A673 (cell line): ENCODE measurements around the gene CLEC18B. TPM values are rescaled to one million over a fixed set of nuclear protein-coding genes. Genes with fewer than 3 reads are reported as not detected.

ENCODE experiments used
- BruUV-seq: library from RNA; stranded (reverse); fragments of 400-500 nt; replicated peaks from 2 replicates; lab custom pipeline; 2021; lab: Mats Ljungman, UMichigan
- CTCF ChIA-PET: fragments of 300-600 bp; sonication (Branson Sonifier 250); formaldehyde crosslinking; loops from one replicate; lab custom pipeline; 2022; ENCODE audit warnings: antibody characterized with exemption; lab: Charles Lee
- POLR2A ChIA-PET: fragments of 300-600 bp; sonication (Branson Sonifier 250); formaldehyde crosslinking; loops from one replicate; lab custom pipeline; 2022; ENCODE audit warnings: antibody characterized with exemption; ENCODE audit not compliant: low non-redundant PET; lab: Charles Lee
- DNase-seq: peaks from one replicate; pipeline ENCODE4 v3.0.0-alpha.2; 2015; ENCODE audit warnings: low spot score
- H3K27ac ChIP-seq: fragments of 200-600 bp; sonication (generic); 2 replicates; pipeline ENCODE4 v1.5.1; 2016; ENCODE audit warnings: mixed run types, low read depth, mild to moderate bottlenecking, mixed read lengths, antibody characterized with exemption, low read length; ENCODE audit not compliant: poor library complexity, severe bottlenecking
- H3K27me3 ChIP-seq: fragments of 200-600 bp; sonication (generic); replicated peaks from 2 replicates; pipeline ENCODE4 v1.6.1; 2017; ENCODE audit warnings: mixed run types, low read depth, mild to moderate bottlenecking, mixed read lengths, antibody characterized with exemption, low read length; ENCODE audit not compliant: insufficient read depth, poor library complexity
- H3K36me3 ChIP-seq: fragments of 200-600 bp; sonication (generic); 2 replicates; pipeline ENCODE4 v1.6.1; 2016; ENCODE audit warnings: mixed run types, mild to moderate bottlenecking, mixed read lengths, antibody characterized with exemption, low read length; ENCODE audit not compliant: insufficient read depth, poor library complexity, severe bottlenecking
- H3K4me1 ChIP-seq: fragments of 200-600 bp; sonication (generic); 2 replicates; pipeline ENCODE4 v1.6.1; 2017; ENCODE audit warnings: mixed run types, mild to moderate bottlenecking, mixed read lengths, antibody characterized with exemption, low read length; ENCODE audit not compliant: insufficient read depth, poor library complexity, severe bottlenecking
- H3K4me3 ChIP-seq: fragments of 200-600 bp; sonication (generic); 2 replicates; pipeline ENCODE4 v1.5.1; 2016; ENCODE audit warnings: low read depth, mixed run types, mild to moderate bottlenecking, mixed read lengths, low read length; ENCODE audit not compliant: poor library complexity, severe bottlenecking
- H3K9me3 ChIP-seq: fragments of 200-600 bp; sonication (generic); 2 replicates; pipeline ENCODE4 v1.6.1; 2016; ENCODE audit warnings: mixed run types, low read depth, mild to moderate bottlenecking, mixed read lengths, antibody characterized with exemption, low read length; ENCODE audit not compliant: poor library complexity, severe bottlenecking
- EZH2 ChIP-seq: fragments of 200-600 bp; sonication (generic); IDR thresholded peaks from 2 replicates; pipeline ENCODE4 v1.6.1; 2017; ENCODE audit warnings: borderline replicate concordance, low read depth, mild to moderate bottlenecking, mixed read lengths, antibody characterized with exemption, low read length; ENCODE audit not compliant: poor library complexity, severe bottlenecking
- intact Hi-C: fragments of 100-400 bp; cut with micrococcal nuclease; formaldehyde crosslinking; loops from one replicate; pipeline ENCODE4 v1.10.0; 2022; ENCODE audit not compliant: unreplicated experiment
- total RNA-seq: library from RNA; stranded (reverse); gene quantifications from 2 replicates; pipeline ENCODE4 v1.2.3, GENCODE V29; 2021
- TF ChIP-seq, protein P1 (sequence below): fragments of 300-800, 200-600 bp; sonication (generic); conservative IDR thresholded peaks from 2 replicates; pipeline ENCODE4 v1.5.1; 2017; ENCODE audit warnings: low read depth, mild to moderate bottlenecking, antibody characterized with exemption, low read length, moderate library complexity, mixed read lengths

The CLEC18B gene
- total RNA-seq, 1 experiment from 2014 or later: 37.7 TPM

- TF ChIP-seq, protein P1, sequence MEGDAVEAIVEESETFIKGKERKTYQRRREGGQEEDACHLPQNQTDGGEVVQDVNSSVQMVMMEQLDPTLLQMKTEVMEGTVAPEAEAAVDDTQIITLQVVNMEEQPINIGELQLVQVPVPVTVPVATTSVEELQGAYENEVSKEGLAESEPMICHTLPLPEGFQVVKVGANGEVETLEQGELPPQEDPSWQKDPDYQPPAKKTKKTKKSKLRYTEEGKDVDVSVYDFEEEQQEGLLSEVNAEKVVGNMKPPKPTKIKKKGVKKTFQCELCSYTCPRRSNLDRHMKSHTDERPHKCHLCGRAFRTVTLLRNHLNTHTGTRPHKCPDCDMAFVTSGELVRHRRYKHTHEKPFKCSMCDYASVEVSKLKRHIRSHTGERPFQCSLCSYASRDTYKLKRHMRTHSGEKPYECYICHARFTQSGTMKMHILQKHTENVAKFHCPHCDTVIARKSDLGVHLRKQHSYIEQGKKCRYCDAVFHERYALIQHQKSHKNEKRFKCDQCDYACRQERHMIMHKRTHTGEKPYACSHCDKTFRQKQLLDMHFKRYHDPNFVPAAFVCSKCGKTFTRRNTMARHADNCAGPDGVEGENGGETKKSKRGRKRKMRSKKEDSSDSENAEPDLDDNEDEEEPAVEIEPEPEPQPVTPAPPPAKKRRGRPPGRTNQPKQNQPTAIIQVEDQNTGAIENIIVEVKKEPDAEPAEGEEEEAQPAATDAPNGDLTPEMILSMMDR: no peak
- TF ChIP-seq EZH2: no peak
- no peaks in the 10 kb centered on the region for H3K9me3 ChIP-seq
- peak overlapping the region; percentile 13 for H3K27ac ChIP-seq
- peaks cover 100% of the 10 kb centered on the region for H3K36me3 ChIP-seq
- peaks cover 5% of the 10 kb centered on the region for H3K4me1 ChIP-seq
- H3K27me3 ChIP-seq: no peaks in the 10 kb centered on the region
- no peak for DNase-seq
- BruUV-seq: no TSS peak
- no peak overlapping the region for H3K4me3 ChIP-seq
- intact Hi-C loops: no loop called here
- POLR2A ChIA-PET: interaction anchor here (0.5 kb wide), 1 partner anchor 73 kb away, joined by 3 read pairs; no protein-coding TSS in a partner anchor
- CTCF ChIA-PET: no interaction called here
Measured at GRCh38 chr16:74465851-74466685, 44.8 kb upstream of the CLEC18B start.

- intact Hi-C loops: no loop called here
- Histone ChIP-seq H3K9me3 (no peaks in the 10 kb centered on the region), H3K36me3 (peaks cover 100% of the 10 kb centered on the region), H3K4me3 (no peak overlapping the region), H3K27me3 (no peaks in the 10 kb centered on the region), H3K4me1 (peaks cover 5% of the 10 kb centered on the region), H3K27ac (peak overlapping the region; percentile 13)
- no TSS peak for BruUV-seq
- TF ChIP-seq EZH2: no peak
- TF ChIP-seq, protein P1: no peak
- ChIA-PET POLR2A (no interaction called here), CTCF (no interaction called here)
- DNase-seq: no peak
Measured at GRCh38 chr16:74465281-74465680, 44.0 kb upstream of the CLEC18B start.

DNA sequence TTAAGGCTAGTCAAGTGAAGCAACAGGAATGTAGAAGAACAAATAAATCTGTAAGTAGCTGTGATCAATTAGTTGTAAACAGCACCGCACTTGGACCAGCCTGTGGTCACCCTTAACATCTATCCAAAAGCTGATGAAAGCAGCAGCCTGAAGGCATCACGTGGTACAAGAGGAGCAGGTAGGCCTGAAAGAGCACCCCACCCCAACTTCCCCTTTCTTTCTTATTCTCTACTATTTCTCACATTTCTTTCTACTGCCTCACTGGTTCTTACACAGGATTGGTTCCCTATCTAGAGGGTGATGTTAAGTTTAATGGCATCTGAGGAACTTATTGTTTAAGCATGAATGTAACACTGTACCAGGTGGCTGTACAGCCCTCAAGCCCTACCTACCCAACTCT lies 42.6 kb upstream of the CLEC18B start:
- TF ChIP-seq, protein P1: no peak
- TF ChIP-seq EZH2: no peak
- no TSS peak for BruUV-seq
- no peaks in the 10 kb centered on the region for H3K27me3 ChIP-seq
- POLR2A ChIA-PET: no interaction called here
- intact Hi-C loops: no loop called here
- no peak for DNase-seq
- CTCF ChIA-PET: no interaction called here
- H3K9me3 ChIP-seq: no peaks in the 10 kb centered on the region
- H3K36me3 ChIP-seq: peaks cover 100% of the 10 kb centered on the region
- peak overlapping the region; percentile 25 for H3K27ac ChIP-seq
- H3K4me1 ChIP-seq: peaks cover 5% of the 10 kb centered on the region
- no peak overlapping the region for H3K4me3 ChIP-seq
